ENCODE measurements around the gene PGRMC2.
"Not testable (repeated sequence)": the region's sequence is repeated elsewhere in the genome, so short reads cannot be mapped to it uniquely, and the experiment has no call there.

Gene PGRMC2

DNA sequence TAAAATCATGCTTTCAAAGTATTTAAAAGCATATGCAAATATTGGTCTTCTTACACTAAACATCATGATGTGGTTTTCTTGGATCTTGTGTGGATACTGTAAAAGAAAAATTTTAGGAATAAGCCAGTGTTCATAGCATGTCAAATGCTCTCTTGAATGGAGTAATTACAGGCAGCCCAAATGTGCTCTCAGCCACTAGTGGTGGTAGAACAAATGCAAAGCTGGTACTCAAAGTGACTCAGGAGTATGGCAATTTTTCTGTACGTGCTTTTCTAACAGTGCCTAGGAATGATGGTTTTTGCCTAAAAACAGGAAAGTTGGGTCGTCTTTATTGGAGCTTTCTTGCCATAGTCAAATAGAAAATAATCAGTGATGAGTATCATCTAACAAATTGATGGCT, 19.9 kb downstream of the PGRMC2 start:
- Mint-ChIP-seq H3K4me3 (no peak overlapping the region), H3K27me3 (ENCODE audit: low read depth) (peaks cover 6% of the 10 kb centered on the region), H3K27ac (no peak overlapping the region), H3K36me3 (ENCODE audit: low read depth) (peaks cover 12% of the 10 kb centered on the region), H3K9me3 (peaks cover 31% of the 10 kb centered on the region), H3K4me1 (ENCODE audit: low read depth) (no peaks in the 10 kb centered on the region)

GRCh38 chr4:128267171-128267570, 20.4 kb downstream of the PGRMC2 start:
- not testable (repeated sequence) for H3K4me3 Mint-ChIP-seq; H3K36me3 Mint-ChIP-seq (ENCODE audit: low read depth)
- H3K9me3 Mint-ChIP-seq, result peaks cover 32% of the 10 kb centered on the region

GRCh38 chr4:128265550-128265949, 22.1 kb downstream of the PGRMC2 start:
- H3K9me3 Mint-ChIP-seq, result peaks cover 32% of the 10 kb centered on the region
- H3K27me3 Mint-ChIP-seq (ENCODE audit: low read depth); H3K4me3 Mint-ChIP-seq; H3K4me1 Mint-ChIP-seq (ENCODE audit: low read depth); H3K27ac Mint-ChIP-seq; H3K36me3 Mint-ChIP-seq (ENCODE audit: low read depth): not testable (repeated sequence)

More at GRCh38 chr4:128267171-128267570, 20.4 kb downstream of the PGRMC2 start:
- not testable (repeated sequence) for H3K4me1 Mint-ChIP-seq (ENCODE audit: low read depth); H3K27ac Mint-ChIP-seq; H3K27me3 Mint-ChIP-seq (ENCODE audit: low read depth)

GRCh38 chr4:128259889-128260288, 27.7 kb downstream of the PGRMC2 start:
- H3K27ac Mint-ChIP-seq; H3K4me3 Mint-ChIP-seq; H3K4me1 Mint-ChIP-seq (ENCODE audit: low read depth); H3K36me3 Mint-ChIP-seq (ENCODE audit: low read depth); H3K27me3 Mint-ChIP-seq (ENCODE audit: low read depth): not testable (repeated sequence)
- H3K9me3 Mint-ChIP-seq, result peaks cover 16% of the 10 kb centered on the region

GRCh38 chr4:128258166-128258565, 29.4 kb downstream of the PGRMC2 start:
- H3K9me3 Mint-ChIP-seq; H3K36me3 Mint-ChIP-seq (ENCODE audit: low read depth); H3K27me3 Mint-ChIP-seq (ENCODE audit: low read depth); H3K4me3 Mint-ChIP-seq; H3K4me1 Mint-ChIP-seq (ENCODE audit: low read depth); H3K27ac Mint-ChIP-seq: not testable (repeated sequence)

- Mint-ChIP-seq H3K4me3 (no peak overlapping the region), H3K27ac (no peak overlapping the region), H3K4me1 (ENCODE audit: low read depth) (no peaks in the 10 kb centered on the region), H3K9me3 (no peaks in the 10 kb centered on the region), H3K36me3 (ENCODE audit: low read depth) (no peaks in the 10 kb centered on the region), H3K27me3 (ENCODE audit: low read depth) (no peaks in the 10 kb centered on the region)
Measured at GRCh38 chr4:128256539-128256938, 31.1 kb downstream of the PGRMC2 start.

GRCh38 chr4:128255906-128256305, 31.7 kb downstream of the PGRMC2 start:
- H3K9me3 Mint-ChIP-seq, result no peaks in the 10 kb centered on the region
- H3K36me3 Mint-ChIP-seq (ENCODE audit: low read depth), result no peaks in the 10 kb centered on the region
- H3K27me3 Mint-ChIP-seq (ENCODE audit: low read depth), result no peaks in the 10 kb centered on the region
- H3K27ac Mint-ChIP-seq, result no peak overlapping the region
- H3K4me3 Mint-ChIP-seq, result no peak overlapping the region
- no peaks in the 10 kb centered on the region for H3K4me1 Mint-ChIP-seq (ENCODE audit: low read depth)

DNA sequence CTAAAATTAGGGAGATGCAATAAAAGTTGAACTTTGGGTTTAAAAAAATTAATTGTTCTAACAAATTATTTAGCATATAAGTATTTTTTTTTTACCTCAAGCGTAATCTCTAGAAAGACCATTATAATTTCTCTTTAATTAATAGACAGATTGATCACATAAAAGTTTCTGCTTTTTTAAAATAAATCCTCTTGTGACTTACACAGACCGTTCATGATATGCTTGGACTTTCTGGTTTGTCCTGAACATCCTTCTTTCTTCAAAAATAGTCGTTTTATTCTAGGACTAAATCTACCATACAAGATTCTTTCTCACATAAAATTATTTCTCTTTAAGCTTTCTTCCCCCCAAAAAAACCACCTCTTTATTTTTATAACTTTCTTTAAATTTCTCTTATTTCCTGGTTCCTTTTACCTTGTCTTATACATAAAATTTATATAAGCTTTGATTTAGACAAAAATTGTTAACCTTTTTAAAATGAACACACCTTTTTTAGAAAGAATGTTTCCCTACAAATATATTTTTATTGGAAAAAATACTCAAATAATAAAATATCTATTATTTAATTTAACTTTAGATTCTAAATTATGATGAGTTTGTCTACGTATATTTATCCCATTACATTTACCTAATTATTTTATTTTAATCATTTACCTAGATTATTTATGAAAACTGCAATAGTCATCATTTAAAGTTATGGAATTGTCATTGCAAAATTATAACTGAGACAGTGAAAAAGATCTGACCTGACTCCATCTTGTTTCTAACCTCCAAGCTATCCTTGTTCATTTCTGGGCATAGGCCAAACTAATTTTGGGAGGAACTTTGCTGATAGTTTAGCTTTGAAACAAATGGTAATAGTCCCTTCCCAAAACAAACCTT, 37.6 kb downstream of the PGRMC2 start:
- H3K4me3 Mint-ChIP-seq, result no peak overlapping the region
- no peak overlapping the region for H3K27ac Mint-ChIP-seq
- no peaks in the 10 kb centered on the region for H3K27me3 Mint-ChIP-seq (ENCODE audit: low read depth)
- H3K9me3 Mint-ChIP-seq, result peaks cover 21% of the 10 kb centered on the region
- H3K36me3 Mint-ChIP-seq (ENCODE audit: low read depth), result no peaks in the 10 kb centered on the region
- no peaks in the 10 kb centered on the region for H3K4me1 Mint-ChIP-seq (ENCODE audit: low read depth)

- Mint-ChIP-seq H3K27ac (no peak overlapping the region), H3K4me1 (ENCODE audit: low read depth) (no peaks in the 10 kb centered on the region), H3K36me3 (ENCODE audit: low read depth) (no peaks in the 10 kb centered on the region), H3K4me3 (no peak overlapping the region), H3K9me3 (peaks cover 21% of the 10 kb centered on the region), H3K27me3 (ENCODE audit: low read depth) (no peaks in the 10 kb centered on the region)
Measured at GRCh38 chr4:128247906-128248305, 39.7 kb downstream of the PGRMC2 start.

DNA sequence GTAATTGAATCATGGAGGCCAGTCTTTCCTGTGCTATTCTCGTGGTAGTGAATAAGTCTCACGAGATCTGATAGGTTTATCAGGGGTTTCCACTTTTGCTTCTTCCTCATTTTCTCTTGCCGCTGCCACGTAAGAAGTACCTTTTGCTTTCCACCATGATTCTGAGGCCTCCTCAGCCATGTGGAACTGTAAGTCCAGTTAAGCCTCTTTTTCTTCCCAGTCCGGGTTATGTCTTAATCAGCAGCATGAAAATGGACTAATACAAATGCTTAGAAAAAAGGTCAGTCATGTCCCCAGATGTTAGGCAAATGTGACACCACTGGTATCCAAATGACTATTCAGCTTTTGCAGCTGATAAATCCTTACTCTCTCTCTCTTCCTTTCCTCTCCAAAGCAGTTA, 42.2 kb downstream of the PGRMC2 start:
- not testable (repeated sequence) for H3K27me3 Mint-ChIP-seq (ENCODE audit: low read depth); H3K4me1 Mint-ChIP-seq (ENCODE audit: low read depth); H3K36me3 Mint-ChIP-seq (ENCODE audit: low read depth); H3K27ac Mint-ChIP-seq; H3K4me3 Mint-ChIP-seq
- H3K9me3 Mint-ChIP-seq, result peaks cover 19% of the 10 kb centered on the region

DNA sequence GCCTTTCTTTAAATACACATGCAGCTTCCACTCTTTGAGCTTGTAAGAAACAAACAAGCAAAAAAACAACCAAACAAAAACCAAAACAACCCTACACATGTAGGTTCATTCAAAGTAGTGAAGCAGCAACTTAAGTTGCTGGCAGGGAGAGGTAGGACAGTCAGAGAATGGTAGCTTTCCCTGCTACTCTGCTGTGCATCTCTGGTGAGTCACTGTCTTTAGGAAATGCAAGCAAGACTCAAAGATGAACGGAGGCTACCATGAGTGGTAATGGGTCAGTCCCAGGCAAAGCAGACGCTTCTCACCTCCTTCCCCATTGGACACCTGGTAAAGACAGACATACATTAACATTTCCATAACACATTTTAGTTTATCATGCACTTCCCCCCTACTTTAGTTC, 43.2 kb downstream of the PGRMC2 start:
- Mint-ChIP-seq H3K27ac (no peak overlapping the region), H3K4me1 (ENCODE audit: low read depth) (no peaks in the 10 kb centered on the region), H3K9me3 (peaks cover 11% of the 10 kb centered on the region), H3K36me3 (ENCODE audit: low read depth) (no peaks in the 10 kb centered on the region), H3K4me3 (no peak overlapping the region), H3K27me3 (ENCODE audit: low read depth) (no peaks in the 10 kb centered on the region)

DNA sequence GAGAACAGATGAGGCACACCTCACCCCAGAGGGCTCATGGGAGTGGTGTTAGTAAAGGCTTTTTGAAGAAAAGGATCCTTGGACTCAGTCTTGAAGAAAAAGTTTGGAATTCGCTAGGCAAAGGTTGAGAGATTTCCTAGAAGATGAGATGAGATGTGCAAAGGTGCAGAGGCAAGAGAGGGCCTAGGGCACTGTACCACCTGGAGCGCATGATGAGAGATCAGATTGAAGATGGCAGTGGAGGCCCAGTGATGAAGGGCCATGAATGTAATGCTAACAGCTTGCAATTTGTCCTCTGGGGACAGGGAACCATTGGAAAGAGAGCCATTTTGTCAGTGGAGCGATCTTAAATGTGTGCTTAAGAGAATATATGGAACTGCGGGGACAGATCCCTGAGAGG, 45.0 kb downstream of the PGRMC2 start:
- Mint-ChIP-seq H3K27me3 (ENCODE audit: low read depth) (no peaks in the 10 kb centered on the region), H3K36me3 (ENCODE audit: low read depth) (no peaks in the 10 kb centered on the region), H3K27ac (no peak overlapping the region), H3K4me3 (no peak overlapping the region), H3K9me3 (peaks cover 7% of the 10 kb centered on the region), H3K4me1 (ENCODE audit: low read depth) (no peaks in the 10 kb centered on the region)

- Mint-ChIP-seq H3K4me1 (ENCODE audit: low read depth) (no peaks in the 10 kb centered on the region), H3K27me3 (ENCODE audit: low read depth) (no peaks in the 10 kb centered on the region), H3K4me3 (no peak overlapping the region), H3K27ac (no peak overlapping the region), H3K36me3 (ENCODE audit: low read depth) (no peaks in the 10 kb centered on the region), H3K9me3 (peaks cover 7% of the 10 kb centered on the region)
Measured at GRCh38 chr4:128241981-128242380, 45.6 kb downstream of the PGRMC2 start.

GRCh38 chr4:128241425-128241913, 46.1 kb downstream of the PGRMC2 start:
- Mint-ChIP-seq H3K36me3 (ENCODE audit: low read depth) (no peaks in the 10 kb centered on the region), H3K27me3 (ENCODE audit: low read depth) (no peaks in the 10 kb centered on the region), H3K27ac (no peak overlapping the region), H3K4me1 (ENCODE audit: low read depth) (no peaks in the 10 kb centered on the region), H3K9me3 (peaks cover 4% of the 10 kb centered on the region), H3K4me3 (no peak overlapping the region)

GRCh38 chr4:128241019-128241418, 46.6 kb downstream of the PGRMC2 start:
- Mint-ChIP-seq H3K27me3 (ENCODE audit: low read depth) (no peaks in the 10 kb centered on the region), H3K4me1 (ENCODE audit: low read depth) (no peaks in the 10 kb centered on the region), H3K9me3 (no peaks in the 10 kb centered on the region), H3K36me3 (ENCODE audit: low read depth) (no peaks in the 10 kb centered on the region), H3K4me3 (no peak overlapping the region), H3K27ac (no peak overlapping the region)
